Peyer's patch (tissue), 4 donors: ENCODE measurements around the gene TMEM185A.

ENCODE experiments used
- POLR2A ChIP-seq, 2 donors: fragments of 450-650 bp; IDR thresholded peaks; one replicate each; pipeline ENCODE4 v1.5.1; 2017; ENCODE audit warnings: antibody characterized with exemption in 2 of 2, mild to moderate bottlenecking in 2 of 2, moderate library complexity in 2 of 2
- TF ChIP-seq, protein P1 (sequence below), 6 experiments: fragments of 450-650 bp in 4 of 6; fragments of 200-600 bp in 2 of 6; sonication (generic) in 1 of 6; IDR thresholded peaks; one replicate each; pipeline ENCODE4 v1.5.1; 2017 to 2019; ENCODE audit warnings: antibody characterized with exemption in 6 of 6, mild to moderate bottlenecking in 3 of 6, moderate library complexity in 1 of 6

DNA sequence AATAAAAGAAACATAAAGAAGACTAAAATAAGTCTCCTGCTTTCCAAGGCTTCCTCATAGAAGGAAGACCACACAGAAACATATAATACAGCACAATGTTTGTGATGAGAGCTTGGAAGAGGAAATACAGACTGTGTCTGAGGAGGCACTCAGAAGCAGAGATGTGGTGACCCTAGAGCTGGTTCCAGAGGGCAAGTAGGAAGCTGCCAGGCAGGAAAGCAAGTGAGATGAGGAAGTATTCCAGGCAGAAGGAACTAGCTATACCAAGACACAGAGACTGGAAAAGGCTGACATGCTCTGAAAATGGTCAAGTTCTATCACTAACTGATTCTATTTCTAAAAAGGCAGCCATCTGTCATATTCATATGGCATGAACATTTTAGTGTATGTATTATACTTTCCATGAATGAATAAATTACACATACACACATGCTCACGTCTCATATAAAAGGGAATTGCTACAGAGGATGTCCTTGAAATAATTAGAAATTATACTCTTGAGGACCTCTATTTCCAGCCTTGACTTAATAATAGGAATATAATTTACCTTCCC is 19.9 kb downstream of the TMEM185A start:
- TF ChIP-seq, protein P1, sequence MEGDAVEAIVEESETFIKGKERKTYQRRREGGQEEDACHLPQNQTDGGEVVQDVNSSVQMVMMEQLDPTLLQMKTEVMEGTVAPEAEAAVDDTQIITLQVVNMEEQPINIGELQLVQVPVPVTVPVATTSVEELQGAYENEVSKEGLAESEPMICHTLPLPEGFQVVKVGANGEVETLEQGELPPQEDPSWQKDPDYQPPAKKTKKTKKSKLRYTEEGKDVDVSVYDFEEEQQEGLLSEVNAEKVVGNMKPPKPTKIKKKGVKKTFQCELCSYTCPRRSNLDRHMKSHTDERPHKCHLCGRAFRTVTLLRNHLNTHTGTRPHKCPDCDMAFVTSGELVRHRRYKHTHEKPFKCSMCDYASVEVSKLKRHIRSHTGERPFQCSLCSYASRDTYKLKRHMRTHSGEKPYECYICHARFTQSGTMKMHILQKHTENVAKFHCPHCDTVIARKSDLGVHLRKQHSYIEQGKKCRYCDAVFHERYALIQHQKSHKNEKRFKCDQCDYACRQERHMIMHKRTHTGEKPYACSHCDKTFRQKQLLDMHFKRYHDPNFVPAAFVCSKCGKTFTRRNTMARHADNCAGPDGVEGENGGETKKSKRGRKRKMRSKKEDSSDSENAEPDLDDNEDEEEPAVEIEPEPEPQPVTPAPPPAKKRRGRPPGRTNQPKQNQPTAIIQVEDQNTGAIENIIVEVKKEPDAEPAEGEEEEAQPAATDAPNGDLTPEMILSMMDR (IDR thresholded peaks at IDR 0.05): no peak
- TF ChIP-seq POLR2A (IDR thresholded peaks at IDR 0.05): no peak
